VCaP (cell line): ENCODE data around the gene GTF2A2.

ENCODE experiments used
- H3K27ac ChIP-seq: fragments of 450-650 bp; 2 replicates; pipeline ENCODE4 v1.5.1; 2017
- TF ChIP-seq, protein P1 (sequence below): fragments of 450-650 bp; conservative IDR thresholded peaks from 2 replicates; pipeline ENCODE4 v1.5.1; 2017; ENCODE audit warnings: mild to moderate bottlenecking, moderate library complexity

Gene GTF2A2

DNA sequence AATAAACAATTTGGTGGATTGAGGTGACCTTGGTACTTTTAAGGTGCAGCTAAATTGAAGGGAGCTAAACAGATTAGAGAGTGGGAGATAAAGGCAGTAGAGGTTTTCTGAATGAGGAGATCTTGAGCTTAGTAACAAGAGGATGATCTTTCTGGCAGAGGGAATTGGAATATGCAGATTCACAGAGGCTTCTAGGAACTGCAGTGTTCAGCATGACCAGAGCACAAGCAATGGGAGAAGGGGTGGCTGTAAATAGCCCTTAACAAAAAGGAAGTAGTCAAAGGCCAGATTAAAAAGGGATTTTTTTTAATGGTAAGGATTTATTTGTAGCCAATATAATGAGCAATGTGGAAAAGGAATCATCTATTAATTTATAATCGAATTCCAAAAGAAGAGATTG lies 37.5 kb upstream of the GTF2A2 start:
- TF ChIP-seq, protein P1, sequence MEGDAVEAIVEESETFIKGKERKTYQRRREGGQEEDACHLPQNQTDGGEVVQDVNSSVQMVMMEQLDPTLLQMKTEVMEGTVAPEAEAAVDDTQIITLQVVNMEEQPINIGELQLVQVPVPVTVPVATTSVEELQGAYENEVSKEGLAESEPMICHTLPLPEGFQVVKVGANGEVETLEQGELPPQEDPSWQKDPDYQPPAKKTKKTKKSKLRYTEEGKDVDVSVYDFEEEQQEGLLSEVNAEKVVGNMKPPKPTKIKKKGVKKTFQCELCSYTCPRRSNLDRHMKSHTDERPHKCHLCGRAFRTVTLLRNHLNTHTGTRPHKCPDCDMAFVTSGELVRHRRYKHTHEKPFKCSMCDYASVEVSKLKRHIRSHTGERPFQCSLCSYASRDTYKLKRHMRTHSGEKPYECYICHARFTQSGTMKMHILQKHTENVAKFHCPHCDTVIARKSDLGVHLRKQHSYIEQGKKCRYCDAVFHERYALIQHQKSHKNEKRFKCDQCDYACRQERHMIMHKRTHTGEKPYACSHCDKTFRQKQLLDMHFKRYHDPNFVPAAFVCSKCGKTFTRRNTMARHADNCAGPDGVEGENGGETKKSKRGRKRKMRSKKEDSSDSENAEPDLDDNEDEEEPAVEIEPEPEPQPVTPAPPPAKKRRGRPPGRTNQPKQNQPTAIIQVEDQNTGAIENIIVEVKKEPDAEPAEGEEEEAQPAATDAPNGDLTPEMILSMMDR = no peak
- H3K27ac ChIP-seq = no peak overlapping the region

DNA sequence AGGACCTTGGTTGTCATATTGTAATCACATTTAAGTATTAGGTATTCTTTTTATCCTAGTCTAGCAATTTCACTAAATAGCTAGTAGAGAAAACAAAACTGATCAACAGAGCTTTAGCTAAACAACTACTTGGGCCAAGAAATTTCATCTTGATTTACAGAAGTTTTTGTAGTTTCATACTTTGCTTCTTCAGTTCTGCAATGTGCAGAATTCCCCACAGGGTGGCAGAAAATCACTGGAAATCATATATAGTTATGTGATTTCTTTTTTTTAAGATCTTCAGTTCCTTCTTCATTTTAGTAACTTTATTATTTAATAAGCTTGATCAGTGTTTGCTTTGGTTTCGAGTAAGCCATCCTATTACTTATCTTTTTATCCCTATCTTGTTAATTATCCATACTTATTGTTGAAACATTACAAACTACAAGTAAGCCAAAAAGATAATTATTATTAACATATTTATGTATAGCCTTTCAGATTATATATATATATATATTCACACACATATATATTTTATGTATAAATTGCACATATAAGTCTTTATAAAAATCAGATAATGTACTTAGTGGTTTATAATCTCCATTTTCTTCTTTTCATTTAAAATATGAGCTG lies 34.0 kb upstream of the GTF2A2 start:
- no peak overlapping the region for H3K27ac ChIP-seq
- TF ChIP-seq, protein P1 = peak; percentile 70

DNA sequence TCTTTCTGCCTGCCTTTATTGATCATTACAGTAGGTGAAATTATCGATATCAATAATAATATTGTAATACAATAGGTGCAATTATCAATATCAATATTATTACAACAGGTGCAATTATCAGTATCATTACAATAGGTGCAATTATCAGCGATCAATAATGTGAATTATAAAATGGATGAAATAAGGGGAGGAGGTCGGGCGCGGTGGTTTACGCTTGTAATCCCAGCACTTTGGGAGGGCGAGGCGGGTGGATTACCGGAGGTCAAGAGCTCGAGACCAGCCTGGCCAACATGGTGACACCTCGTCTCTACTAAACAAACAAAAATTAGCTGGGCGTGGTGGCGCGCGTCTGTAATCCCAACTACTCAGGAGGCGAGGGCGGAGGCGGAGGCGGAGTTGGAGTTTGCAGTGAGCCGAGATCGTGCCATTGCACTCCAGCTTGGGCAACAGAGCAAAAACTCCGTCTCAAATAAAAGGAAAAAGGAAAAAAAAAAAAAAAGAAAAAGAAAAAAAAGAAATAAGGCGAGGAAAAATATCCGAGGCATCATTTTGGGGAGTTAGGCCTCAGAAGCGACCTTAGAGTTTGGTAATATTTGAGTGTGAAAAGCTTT lies 32.4 kb upstream of the GTF2A2 start:
- TF ChIP-seq, protein P1 = no peak
- peak overlapping the region; percentile 91 for H3K27ac ChIP-seq

DNA sequence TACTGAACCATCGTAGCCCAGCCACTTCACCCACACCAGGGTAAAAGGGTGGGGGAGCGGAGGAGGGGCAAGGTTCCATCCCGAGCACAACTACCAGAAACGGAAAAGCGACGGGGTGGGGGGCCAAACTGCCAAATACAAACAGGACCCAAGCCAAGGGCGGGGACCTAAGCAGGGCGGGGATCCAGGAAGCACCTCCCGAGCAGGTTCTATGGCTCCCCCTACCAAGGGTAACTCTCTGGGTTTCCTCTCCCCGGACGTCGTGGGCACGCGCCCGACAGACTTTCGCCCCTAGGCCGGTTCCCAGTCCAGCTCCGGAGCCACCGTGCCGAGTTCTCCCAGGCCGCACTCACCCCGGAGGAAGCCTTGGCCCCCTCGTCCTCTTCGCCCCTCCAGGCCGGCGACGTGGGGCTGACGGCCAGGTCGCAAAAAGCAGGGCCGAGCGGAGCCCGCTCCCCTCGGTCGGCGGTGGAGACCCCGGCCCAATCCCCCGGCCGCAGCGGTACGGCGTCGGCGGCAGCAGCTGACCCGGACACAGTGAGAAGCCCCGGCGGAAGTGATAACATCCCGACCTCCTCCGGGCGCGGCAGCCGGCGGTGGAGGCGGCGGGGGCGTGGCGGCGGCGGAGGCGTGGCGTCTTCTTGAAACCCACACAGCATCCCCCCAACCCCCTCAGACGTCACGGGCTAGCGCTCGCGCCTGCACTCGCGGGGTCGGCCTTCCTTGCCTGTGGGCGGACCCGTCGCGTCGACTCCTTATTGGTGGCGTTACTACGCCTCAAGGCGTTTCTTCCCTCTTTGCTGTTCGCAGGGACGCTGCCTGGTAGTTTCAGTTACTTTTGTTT lies 31.7 kb upstream of the GTF2A2 start, which contains the start of gene BNIP2:
BNIP2 (minus strand) TSS at position 539 of the 844 bp plus-strand sequence. CDS start 6,863 bp downstream, outside the sequence.
- H3K27ac ChIP-seq = peak within 1 kb of the TSS; percentile 91
- TF ChIP-seq, protein P1 = no peak

DNA sequence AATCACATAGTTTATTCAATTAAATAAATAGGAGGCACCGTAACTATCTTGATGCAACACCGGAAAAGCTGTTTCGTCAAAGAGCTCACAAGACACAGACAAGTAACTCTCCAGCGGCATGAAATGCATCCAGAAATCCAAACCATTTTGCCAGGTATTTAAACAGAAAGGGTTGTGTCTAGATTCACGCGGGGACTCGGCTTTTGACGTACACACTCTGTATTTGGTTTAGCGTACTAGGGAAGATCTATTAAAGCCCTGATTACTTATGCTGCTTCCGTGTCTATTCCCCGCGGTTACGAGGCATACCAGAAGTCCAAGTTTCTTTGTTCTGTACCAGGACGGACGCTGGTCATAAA lies 31.1 kb upstream of the GTF2A2 start:
- peak overlapping the region; percentile 91 for H3K27ac ChIP-seq
- TF ChIP-seq, protein P1 = no peak

DNA sequence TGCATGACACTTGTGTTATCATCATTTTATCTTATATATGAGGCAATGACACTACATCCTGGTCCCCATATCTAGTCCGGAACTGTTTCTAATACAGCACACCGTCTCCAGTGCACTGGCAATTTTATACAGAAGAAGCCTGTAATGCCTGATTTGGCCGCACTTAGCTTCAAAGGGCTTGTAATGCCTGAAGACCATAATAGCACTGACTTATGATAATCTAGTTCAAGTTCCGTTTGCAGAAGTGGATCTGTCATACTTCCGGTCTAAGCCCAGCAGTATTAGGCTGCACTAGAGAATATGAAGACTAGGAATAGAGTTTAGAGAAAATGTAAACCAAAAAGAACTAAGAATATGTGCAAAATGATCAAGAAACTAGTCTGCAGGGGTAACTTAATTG lies 30.5 kb upstream of the GTF2A2 start:
- TF ChIP-seq, protein P1 = no peak
- H3K27ac ChIP-seq = peak overlapping the region; percentile 91

DNA sequence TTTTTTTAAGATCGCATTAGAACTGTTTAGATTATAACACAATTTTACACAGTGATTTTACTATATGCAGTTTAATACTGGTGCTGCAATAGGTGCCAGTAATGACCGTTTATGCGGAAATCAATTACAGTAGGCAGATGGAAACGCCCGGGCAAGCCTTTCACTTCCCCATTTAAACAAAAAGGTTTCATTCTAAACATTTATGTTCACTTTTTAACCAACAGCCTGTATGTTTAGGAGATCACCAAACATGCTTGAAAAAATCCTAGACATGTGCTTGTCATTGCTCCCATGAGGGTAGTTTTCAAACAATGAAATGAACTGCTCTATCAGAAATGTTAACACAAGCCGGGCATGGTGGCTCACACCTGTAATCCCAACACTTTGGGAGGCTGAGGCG lies 29.1 kb upstream of the GTF2A2 start:
- TF ChIP-seq, protein P1 = no peak
- no peak overlapping the region for H3K27ac ChIP-seq
